NCI-H2196 (cell line): Measurements from ENCODE around the gene CCL11.
"Not testable (repeated sequence)": the region's sequence is repeated elsewhere in the genome, so short reads cannot be mapped to it uniquely, and the experiment has no call there.

Experiments
- DNase-seq: peaks from one replicate; lab custom pipeline; 2025; ENCODE audit not compliant: unreplicated experiment; lab: John Stamatoyannopoulos, UW

CCL11 gene

DNA sequence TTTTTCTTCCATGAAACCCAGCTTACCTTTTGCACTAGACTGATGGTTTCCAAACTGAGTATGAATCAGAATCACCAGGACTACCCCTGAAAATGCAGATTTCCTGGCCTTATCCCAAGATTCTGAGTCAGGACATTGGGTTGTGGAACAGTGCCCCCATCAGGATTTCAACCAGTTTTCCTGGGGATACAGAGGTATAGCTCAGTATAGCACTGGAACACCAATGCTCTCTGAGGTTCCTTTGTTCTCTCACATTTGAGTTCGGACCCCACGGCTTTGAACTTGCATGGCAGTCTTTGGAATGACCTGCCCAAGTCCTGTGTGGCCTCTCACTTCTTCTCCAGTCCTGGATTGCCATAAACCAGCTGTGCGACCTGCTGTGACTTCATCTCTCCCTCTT is 20.9 kb downstream of the CCL11 start:
- DNase-seq = no peak

DNA sequence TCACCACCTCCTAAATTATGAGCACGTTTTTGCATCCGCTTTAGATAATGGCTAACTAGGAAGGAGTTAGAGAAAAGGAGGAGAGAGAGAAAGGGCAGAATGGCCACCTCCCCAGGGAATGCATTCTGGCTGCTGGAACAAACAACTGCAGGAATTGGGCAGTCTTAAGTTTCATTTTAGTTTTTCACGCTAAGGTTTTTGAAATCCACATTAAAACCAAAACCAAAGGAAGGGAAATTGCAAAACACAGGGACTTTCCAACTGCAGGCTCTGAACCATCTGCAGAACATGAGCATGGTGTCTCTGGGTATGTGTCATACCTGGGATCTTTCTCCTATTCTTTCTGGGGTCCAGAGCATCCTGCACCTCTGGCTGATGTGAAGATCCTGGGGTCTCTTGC is 21.6 kb downstream of the CCL11 start:
- no peak for DNase-seq

DNA sequence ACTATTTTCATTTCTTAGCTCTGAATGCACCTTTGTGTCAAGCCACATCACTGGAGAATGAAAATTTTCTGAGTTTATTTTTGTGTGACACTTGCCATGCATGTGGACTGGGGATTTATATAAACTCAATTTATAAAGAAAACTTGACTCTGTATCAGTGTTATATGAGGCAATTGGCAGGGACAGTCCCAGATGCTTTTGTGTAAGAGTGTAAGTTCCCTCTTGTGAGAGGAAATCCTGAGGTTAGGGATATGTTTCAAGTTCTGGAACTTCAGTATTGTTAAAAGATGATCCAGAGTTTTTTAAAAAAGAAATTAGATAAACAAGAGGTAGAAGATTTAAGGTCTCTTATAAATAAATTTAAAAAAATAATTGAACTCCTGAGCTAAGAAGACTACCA is 22.8 kb downstream of the CCL11 start:
- no peak for DNase-seq

DNA sequence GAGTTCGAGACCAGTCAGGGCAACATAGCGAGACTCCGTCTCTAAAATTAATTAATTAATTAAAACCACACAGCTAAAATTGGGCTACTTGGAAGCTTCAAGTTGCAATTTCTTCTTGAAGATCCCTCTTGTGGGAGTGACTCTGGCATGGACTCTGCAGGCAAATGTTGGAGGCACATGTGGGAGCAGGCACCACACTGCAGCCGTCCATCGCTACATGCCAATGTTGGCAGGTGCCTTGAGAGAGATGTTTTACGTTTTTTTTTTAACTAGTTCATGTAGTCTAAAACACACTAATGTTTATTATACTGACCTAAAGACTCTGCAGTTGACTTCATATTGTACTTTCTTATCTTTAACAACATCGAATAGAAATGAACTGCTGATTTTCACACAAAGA is 25.7 kb downstream of the CCL11 start:
- DNase-seq = no peak

DNA sequence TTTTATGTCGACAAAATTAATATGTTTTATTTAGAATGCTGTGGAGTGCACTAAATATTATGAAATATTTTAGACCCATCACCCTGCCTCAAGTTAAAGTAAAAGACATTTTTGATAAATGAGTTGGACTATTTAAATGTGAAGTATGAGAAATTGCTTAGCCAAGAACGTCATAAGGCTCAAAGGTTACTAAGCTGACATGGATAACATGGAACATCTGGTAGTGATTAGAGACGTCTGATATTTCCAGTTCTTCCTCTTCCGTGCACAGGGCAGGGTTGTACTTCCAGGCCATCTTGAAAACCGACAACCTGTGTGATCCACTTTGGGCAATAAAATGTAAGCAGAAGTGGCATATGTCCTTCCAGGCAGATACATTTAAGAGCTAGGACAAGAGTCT is 26.5 kb downstream of the CCL11 start:
- DNase-seq = no peak

DNA sequence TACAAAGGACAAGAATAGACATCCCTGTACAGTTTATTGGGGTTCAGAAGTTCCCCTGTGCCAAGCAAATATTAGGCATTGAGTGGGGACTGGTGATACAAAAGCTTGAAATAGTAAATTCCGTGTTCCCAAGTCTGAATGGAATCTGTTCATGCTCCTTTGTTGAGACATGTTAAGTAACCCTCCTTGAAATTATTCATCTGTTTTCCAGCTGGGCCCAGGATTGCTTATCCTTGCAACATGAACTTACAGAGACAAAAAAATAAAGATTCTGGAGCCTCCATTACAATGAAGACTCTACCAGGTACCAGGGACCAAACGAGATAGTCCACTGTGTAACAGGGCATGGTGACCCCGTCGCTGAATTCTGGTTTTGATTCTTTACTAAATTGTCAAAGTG is 27.6 kb downstream of the CCL11 start:
- DNase-seq = no peak

DNA sequence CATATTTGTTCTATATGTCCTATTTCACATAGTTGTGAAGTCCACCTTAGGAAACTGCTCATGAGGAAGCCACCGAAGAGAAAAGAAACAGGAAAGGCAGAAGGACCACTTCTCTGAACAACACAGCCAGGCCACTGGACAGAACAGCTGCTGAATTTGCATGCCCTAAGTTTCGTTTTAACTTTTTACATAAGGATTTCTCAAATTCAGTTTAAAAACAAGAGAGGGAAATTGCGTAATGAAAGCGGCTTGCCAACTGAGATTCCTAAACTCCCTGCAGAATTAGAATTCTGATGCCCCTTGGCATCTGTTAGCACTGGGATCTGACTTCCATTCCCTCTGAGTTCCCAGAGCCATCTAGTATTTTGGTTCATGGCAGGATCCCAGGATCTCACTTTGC is 28.7 kb downstream of the CCL11 start:
- no peak for DNase-seq

DNA sequence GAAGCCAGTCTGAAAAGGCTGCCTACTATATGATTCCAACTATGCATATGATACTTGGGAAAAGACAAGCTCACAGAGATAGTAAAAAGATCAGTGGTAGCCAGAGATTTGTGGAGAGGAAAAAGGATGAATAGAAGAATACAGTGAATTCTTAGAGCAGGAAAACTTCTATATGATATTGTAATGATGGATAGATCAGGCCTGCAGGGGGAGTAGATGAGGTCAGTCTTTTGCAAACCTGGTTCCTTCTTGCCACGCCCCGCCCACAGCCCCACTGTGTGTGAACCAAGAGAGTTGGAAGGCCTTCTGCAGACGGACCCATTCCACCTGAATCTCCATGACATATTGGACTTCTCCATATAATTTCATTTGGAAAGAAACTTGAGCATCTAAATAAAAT is 32.9 kb downstream of the CCL11 start:
- DNase-seq = no peak

DNA sequence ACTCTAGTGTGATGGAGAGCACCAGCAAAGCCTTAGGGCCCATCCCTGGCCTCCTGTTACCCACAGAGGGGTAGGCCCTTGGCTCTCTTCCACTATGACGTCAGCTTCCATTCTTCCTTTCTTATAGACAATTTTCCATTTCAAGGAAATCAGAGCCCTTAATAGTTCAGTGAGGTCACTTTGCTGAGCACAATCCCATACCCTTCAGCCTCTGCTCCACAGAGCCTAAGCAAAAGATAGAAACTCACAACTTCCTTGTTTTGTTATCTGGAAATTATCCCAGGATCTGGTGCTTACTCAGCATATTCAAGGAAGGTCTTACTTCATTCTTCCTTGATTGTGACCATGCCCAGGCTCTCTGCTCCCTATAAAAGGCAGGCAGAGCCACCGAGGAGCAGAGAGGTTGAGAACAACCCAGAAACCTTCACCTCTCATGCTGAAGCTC is 33.5 kb downstream of the CCL11 start, which contains the start of gene CCL8:
Gene CCL8, plus strand, starts transcription at position 397 of the 445 bp plus-strand sequence. CDS start 67 bp downstream, outside the sequence.
- no peak for DNase-seq

DNA sequence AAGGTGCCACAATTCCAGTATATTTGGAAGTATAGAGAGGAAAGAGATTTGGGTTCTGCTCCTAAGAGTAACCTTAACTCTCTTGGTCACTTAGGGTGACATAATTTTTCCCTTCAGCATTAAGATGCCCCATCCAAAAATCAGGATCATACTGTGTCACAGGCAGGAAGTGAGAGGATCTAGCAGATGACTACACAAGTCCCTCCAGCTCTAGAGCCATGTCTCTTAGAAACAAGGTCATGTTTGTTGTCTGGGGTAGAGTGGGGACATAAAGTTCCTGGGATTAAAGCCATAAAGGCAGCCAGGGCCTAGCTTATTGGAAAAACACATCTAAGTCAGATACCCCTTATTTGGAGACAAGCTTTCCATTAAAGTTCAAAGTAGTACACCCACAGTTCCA is 36.4 kb downstream of the CCL11 start:
- DNase-seq = no peak

DNA sequence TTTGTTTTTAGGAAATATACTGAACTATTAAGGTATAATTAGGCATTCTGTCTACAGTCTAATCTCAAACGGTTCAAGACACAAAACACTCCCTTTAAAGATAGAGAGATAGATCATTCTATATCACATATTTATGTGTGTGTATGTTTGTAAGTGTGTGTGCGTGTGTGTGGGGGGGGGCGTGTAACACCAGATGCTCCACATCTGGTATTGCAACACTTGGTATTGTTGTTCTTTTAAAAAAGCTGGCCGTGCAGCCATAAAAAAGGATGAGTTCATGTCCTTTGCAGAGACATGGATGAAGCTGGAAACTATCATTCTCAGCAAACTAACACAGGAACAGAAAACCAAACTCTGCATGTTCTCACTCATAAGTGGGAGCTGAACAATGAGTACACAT is 42.0 kb downstream of the CCL11 start:
- DNase-seq = not testable (repeated sequence)

DNA sequence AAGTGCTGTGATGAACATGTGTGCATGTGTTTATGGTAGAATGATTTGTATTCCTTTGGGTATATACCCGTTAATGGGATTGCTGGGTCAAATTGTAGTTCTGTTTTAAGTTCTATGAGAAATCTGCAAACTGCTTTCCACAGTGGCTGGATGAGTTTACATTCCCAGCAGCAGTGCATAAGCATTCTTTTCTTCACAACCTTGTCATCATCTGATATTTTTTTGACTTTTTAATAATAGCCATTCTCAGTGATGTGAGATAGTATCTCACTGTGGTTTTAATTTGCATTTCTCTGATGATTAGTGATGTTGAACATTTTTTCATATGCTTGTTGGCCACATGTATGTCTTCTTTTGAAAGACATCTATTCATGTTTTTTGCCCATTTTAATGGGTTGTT is 52.2 kb downstream of the CCL11 start:
- DNase-seq = no peak
